ENCODE data around the gene ZNF236. TPM values are rescaled to one million over a fixed set of nuclear protein-coding genes. Genes with fewer than 3 reads are reported as not detected.
A peak's percentile ranks its signal among the peaks of the same experiment; 100 is the strongest.
"Not testable (repeated sequence)": the region's sequence is repeated elsewhere in the genome, so short reads cannot be mapped to it uniquely, and the experiment has no call there.

The ZNF236 gene
- total RNA-seq, 1 donor from 2014 or later = 37.9 TPM

DNA sequence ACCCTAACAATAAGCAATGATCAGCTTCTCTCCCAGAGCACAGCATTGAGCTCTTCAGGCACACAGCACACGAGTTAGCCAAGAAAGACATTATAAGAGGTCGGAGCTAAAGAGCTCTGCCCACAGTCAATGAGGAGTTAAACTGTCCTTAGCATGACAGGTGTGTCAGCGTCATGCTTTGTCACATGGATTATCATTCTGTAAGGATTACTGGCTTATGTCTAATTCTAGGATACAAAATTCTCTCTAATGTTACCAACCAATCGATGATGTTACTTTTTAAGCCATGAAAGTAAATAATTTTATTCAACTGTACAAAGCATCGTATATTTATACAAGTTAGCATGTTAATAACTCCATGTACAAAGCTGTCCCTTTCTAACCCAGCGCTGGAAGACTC is 108.8 kb downstream of the ZNF236 start:
- DNase-seq (ENCODE audit: low spot score) = no peak
- intact Hi-C loops (cut with DNase I) = no loop called here
- no peak for ATAC-seq

DNA sequence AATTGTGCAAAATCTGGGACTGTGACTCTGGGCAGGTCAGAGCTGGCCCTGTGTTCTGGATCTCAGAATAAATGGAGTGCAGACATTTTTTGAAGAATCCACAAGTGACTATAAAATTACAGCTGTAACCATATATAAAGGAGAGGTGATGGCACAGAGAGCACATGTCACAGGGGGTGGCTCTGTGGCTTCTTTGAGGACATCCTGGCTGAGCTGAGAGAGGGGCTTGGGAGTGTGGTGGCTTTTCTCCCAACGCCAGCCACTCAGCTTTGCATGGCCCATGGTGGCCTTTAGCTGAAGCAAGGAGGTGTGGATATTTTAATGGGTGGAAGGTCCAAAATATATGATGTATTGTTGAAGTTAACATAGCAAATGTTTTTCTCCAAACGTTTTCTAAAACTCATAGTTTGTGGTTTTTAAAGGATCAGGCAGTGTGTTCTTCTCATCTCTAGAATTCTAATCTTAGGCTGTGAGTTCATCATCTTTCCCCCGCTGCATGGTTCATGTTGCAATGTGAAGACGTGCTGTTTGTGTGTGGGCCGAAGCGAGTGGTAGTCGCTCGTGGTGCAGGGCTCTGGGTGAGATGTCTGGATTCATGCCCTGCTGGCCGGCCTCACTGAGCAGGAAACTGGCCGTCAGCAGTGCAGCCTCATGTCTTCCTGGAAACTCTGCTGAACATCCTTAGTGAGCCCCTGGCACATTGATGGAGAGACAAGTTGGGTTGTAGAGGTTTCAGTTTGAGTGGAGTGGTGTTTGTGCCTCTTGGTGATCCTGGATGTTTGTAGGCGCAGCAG is 109.9 kb downstream of the ZNF236 start:
- intact Hi-C loops (cut with DNase I) = no loop called here
- DNase-seq (ENCODE audit: low spot score) (no peak), ATAC-seq (peak; percentile 94)

DNA sequence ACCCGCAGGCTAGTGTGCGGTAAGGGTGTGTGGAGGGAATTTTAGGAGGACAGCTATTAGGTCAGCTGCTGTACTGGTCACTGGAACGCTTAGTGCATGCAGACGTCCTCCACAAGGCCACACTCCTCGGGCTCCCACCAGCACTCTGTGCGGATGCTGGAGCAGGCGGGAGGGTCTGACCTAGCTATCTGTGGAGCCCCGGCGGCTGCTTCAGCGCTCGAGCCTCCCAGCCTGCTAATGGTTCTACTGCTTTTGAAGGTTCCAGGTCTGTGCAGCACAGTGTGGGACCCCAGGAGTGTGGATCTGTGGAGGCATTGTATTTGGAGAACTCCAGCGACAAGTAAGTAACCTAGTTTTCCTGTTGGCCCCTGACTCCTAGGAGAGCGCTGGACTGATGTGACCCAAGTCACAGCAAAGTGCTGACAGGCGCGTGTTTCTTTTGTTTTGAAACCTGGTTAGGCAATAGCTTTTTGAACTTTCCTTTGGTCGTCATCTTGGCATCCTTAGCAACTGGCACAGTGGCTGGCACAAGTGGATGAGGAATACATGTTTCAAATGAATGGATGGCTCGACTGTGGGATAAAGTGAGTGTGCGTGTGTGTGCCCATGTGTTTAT is 113.5 kb downstream of the ZNF236 start:
- ATAC-seq (no peak), DNase-seq (ENCODE audit: low spot score) (no peak)
- intact Hi-C loops (cut with DNase I) = no loop called here

DNA sequence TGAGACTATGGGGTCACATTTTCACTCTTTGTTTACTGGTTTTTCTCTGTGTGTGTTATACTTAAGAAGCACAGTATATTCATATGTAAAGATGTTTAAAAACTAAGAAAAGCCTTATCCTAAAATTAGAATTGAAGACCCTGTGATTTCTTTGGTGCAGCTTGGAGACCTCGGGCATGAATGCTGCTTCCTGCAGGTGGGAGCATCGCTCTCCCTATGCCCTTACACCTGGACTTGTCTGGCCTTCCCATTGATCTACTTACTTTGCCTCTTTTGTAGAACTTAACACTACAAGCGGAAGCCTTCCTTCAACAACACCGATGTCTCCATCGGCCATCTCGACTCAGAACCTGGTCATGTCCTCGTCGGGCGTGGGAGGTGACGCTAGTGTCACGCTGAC is 114.5 kb downstream of the ZNF236 start:
- intact Hi-C loops (cut with DNase I) = no loop called here
- DNase-seq (ENCODE audit: low spot score) = no peak
- no peak for ATAC-seq

DNA sequence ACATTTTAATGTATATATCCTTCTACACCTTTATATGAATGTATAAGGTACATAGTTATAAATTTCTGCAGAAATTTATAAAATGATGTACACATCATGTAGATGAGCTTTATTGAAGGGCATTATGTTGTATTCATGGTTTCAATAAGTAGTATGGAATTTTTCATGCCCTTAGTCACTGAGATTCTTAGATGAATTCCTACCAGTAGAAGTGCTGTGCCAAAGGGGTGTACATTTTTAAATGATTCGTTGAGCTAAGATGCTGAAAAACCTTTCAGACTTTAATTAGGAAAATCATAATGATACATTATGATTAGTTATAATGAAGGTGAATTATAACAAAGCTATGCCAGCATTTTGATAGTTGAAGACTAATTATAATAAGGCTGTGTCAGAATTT is 115.2 kb downstream of the ZNF236 start:
- ATAC-seq (no peak), DNase-seq (ENCODE audit: low spot score) (no peak)
- intact Hi-C loops (cut with DNase I) = no loop called here

DNA sequence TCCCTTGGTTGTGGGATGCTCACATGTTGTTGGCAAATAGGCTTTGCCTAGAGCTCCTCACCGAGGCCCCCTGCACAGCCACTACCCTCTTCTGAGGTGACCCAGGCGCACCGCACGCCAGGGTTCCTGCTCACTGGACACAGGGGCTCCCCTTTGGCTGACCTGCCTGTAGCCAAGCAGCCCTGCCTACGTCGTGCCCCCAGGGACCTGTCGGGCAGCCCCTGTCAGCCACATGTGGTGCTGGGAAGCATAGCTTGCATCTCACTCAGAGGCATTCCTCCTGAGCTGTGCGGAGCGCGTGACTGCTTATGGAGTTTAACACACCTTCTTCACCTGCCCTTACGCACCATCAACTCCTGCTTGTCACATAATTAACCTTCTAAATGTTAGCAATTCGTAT is 116.3 kb downstream of the ZNF236 start:
- DNase-seq (ENCODE audit: low spot score) (no peak), ATAC-seq (peak; percentile 42)
- intact Hi-C loops (cut with DNase I) = no loop called here

DNA sequence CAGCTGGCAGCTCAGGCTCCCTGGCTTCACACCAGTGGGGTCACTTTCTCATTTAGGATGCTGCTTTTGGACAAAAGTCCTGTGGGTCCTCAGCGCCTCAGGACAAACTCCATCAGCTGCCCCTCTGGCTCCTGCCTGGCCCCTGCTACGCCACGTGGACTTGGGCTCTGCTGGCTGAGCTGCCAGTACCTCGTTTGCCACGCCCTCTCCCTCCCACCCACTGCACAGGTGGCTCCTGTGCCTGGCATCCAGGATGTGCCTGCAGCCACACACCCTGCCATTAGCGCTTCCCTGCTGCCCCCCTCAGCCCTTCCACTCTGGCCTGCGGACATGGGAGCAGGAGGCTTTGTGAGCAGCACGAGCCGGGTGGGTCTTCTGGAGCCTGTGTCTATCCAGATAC is 118.9 kb downstream of the ZNF236 start:
- intact Hi-C loops (cut with DNase I) = no loop called here

DNA sequence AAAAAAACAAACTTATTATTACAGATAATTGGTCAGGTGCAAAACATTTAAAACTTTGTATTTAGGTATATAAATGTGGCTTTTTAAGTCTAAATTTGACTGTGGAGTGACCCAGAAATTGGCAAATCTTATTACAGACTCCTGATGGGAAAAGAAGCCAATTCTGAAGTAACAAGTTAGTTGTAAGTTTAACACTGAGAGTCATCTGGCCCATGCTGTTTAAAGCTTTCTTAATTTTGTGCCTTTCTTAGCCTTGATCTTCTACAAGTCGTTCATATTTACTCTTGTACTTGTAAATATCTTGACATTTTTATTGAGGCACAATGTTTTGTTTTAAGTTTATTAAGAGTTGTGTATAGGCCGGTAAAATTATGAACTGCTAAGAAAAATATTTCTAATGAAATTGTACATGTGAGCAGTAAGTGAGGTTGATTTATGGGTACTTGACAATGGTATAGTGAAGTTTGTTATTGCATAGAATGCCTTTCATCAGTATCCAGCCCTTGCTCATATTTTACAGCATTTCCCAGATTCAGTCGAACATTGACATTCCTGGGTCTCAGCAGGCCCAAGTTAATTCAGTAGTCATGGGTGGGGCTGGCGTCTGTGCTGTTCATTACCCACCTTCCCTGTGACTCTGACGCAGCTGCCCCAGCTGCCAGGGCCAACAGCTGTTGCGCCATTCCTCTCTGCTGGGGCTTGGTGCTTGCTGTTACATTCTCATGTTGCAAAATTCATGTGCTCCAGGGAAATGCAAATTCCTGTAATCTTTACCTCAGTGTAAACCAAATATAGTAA is 121.4 kb downstream of the ZNF236 start:
- DNase-seq (ENCODE audit: low spot score) (no peak), ATAC-seq (peak; percentile 96)
- intact Hi-C loops (cut with DNase I) = no loop called here

More for the DNA sequence above, 118.9 kb downstream of the ZNF236 start:
- no peak for DNase-seq (ENCODE audit: low spot score)
- no peak for ATAC-seq

DNA sequence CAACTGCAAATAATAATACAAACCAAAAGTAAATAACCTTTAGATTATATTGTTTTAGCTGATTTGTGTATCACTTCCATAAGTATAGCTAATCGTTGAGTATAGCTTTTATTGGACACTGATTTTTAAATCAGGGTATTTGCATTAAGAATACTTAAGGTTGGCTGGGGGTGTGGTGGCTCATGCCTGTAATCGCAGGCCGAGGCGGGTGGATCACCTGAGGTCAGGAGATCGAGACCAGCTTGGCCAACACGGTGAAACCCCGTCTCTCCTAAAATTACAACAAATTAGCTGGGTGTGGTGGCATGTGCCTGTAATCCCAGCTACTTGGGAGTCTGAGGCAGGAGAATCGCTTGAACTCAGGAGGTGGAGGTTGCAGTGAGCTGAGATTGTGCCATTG is 122.0 kb downstream of the ZNF236 start:
- intact Hi-C loops (cut with DNase I); ATAC-seq; DNase-seq (ENCODE audit: low spot score): not testable (repeated sequence)

DNA sequence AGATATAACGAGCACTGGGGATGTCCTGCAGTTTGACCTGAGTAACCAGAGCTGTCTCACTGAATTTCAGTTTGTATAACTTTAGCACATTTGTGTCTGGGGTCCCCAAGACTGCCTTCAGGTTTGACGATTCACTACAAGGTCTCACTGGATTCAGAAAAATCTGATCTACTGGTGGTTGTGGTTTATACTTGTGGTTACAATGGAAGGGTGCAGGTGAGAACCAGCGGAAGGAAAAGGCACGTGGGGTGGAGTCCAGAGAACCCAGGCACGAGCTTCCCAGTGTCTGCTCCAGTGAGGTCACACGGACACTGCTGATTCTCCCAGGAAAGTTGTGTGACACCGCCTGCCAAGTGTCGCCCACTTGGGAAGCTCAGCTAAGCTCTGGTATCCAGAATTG is 126.0 kb downstream of the ZNF236 start:
- DNase-seq (ENCODE audit: low spot score) (no peak), ATAC-seq (no peak)

DNA sequence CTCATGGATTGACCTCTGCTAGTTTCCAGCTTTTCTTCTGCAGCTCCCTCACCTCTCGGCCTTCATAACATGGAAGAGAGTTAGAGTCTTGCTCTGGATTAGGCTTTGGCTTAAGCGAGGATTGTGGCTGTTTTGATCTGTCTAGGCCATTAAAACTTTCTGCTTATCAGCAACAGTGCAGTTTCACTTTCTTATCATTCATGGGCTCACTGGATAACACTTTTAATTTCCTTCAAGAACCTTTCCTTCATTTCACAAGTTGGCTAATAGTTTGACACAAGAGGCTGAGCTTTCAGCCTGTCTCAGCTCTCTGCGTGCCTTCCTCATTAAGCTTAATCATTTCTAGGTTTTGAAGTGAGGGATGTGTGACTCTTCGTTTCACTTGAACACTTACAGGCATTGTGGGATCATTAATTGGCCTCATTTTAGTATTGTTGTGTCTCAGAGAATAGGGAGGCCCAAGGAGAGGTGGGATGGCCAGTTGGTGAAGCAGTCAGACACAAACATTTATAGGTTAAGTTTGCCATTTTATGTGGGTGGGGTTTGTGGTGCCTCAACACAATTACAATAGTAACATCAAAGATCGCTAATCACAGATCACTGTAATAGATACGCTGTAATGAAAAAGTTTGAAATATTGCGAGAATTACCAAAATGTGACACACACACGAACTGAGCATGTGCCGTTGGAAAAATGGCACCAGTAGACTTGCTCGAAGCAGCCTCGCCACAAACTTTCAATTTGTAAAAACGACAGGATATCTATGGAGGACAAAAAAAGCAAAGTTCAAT is 129.3 kb downstream of the ZNF236 start:
- no peak for ATAC-seq
- intact Hi-C loops (cut with DNase I) = no loop called here
- DNase-seq (ENCODE audit: low spot score) = no peak

More for the DNA sequence above, 126.0 kb downstream of the ZNF236 start:
- intact Hi-C loops (cut with DNase I) = no loop called here

DNA sequence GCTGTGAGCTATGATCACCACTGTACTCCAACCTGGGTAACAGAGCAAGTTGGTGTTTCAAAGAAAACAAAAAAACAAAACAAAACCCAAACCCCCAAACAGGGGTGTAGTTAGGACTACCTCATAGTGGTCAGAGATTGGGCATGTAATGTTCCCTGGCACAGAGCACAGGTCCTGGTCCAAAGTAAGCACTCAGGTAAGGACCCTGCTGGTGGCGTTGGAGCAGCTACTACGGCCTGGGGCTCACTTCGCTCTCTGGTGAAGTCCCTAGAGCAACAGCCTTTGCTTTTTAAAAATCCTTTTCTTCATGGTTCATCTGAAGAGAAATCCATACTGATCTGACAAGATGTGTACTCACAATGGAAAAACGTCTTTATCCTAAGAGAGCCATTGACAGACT is 130.4 kb downstream of the ZNF236 start:
- DNase-seq (ENCODE audit: low spot score) (no peak), ATAC-seq (no peak)
- intact Hi-C loops (cut with DNase I) = no loop called here

DNA sequence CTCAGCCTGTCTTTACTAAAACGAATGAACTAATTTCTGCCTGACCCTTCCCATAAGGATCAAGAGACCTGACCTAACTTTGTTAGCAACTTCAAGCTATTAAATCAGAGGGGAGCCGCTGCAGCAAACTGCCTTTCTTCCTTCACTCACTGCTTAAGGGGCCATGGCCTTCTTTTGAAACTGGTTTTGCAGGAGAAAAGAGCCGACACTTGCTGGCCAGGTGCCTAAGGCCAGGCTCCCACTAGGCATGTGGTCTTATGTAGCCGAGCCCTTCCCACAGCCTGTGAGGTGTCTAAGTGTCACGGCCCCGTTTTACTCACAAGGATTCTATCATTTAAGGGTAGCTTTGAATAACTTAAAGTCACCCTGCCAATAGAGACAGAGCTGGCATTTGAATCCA is 130.8 kb downstream of the ZNF236 start:
- ATAC-seq (peak; percentile 36), DNase-seq (ENCODE audit: low spot score) (no peak)
- intact Hi-C loops (cut with DNase I) = no loop called here

DNA sequence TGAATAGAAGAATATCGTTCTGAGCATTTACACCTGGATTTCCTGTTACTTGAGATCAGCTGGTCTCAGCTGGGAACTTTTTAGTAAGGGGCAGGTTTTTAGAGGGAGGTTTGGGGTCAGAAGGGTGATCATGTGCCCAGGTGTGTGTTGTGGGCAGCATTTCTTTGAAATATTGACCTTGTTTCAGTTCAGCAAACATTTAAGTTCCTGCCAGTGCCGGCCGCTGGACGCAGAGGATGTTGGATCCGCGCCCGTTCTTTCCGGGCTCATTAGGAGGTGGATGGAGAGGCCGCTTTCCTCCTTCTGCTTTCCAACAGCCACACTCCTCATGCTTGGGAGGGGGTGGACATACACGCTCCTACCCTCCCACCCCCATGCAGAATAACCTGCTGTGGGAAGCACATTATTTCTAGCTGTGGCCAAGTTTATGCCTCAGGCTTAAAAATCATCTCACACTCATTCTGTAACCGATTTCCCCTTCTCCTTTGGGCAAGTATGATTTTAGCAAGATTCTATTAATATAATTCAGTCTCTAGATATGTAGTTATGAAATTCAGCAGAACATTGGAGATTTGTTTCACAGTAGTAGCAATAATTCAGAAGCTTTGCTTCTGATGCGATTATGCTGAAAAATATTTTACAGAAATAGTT is 131.4 kb downstream of the ZNF236 start:
- DNase-seq (ENCODE audit: low spot score) (peak; percentile 88), ATAC-seq (peak; percentile 80)
- intact Hi-C loops (cut with DNase I) = no loop called here

DNA sequence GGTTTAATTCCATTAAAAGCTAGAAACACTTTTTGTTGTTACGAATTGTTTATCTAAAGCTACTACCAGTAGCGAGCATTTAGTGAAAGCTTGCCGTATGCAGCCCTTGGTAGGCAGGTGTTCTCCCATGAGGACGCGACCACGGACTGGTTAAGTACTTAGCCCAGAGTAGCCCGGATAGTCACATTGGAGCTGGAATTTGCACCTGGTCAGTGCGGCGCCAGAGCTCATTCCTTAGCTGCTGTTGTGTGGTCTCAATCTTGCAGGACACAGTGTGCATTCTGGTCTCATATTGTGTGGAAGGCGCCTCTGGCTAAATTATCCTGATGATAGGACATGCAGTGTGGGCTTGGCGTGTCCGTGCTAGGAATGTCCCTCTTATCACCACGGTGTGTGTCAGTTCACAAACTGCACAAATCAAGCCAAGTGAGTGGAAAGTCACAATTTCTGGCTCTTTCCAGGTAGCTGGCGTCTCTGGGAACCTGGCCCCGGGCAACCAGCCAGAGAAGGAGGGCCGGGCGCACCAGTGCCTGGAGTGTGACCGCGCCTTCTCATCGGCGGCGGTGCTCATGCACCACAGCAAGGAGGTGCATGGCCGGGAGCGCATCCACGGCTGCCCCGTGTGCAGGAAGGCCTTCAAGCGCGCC is 133.3 kb downstream of the ZNF236 start:
- DNase-seq (ENCODE audit: low spot score) = no peak
- intact Hi-C loops (cut with DNase I) = no loop called here
- ATAC-seq = no peak

DNA sequence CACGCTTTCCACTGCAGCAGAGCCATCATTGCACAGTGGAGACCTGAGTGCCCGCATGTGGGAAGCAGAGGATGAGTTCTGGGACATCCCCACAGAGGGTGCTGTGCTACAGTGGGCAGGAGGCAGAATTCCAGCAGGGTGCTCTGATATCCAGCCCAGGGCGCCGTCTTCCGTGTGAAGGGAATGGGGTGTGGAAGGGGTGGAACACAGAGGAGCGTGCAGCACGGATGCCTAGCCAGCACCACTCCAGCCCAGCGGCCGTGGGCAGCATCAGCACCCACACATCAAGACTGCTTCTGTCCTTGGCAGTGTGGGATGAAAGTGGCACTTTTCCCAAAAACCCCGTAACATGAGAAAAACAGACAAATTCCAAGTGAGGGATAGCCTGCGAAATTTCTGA is 134.3 kb downstream of the ZNF236 start:
- ATAC-seq (peak; percentile 13), DNase-seq (ENCODE audit: low spot score) (no peak)

DNA sequence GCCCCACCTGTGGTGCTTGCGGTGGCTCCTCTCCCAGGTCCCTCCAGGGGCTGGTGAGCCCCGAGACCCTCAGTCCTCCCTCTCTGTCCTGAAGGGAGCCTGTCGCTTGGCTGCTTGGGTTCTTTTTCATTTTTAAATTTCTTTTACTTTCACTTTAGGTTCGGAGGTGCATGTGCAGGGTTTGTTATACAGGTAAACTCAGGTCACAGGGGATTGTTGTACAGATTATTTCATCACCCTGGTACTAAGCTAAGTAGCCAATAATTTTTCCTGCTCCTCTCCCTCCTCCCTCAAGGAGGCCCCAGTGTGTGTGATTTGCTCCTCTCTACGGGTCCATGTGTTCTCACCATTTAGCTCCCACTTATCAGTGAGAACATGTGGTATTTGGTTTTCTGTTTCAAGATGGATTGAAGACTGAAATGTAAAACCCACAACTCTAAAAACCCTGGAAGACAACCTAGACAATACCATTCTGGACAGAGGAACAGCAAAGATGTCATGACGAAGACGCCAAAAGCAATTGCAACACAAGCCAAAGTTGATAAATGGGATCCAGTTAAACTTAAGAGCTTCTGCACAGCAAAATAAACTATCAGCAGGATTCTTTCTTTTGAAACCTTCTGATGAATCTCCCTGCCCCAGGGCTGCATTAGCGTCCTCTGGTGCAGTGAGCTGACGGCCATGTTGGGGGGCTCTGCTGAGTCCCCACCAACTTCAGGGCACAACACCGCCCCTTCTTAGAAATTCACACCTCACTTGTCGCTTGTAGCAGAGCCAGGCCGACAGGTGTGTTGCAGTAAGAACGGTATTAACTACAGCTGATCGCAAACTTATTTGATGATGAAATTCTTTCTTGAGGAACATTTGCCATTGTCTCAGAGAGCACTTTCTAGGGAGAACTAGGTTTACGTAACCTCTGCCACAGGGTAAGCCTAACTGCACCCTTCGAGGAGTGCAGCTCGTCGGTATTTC is 135.3 kb downstream of the ZNF236 start:
- ATAC-seq = no peak
- intact Hi-C loops (cut with DNase I) = no loop called here
- no peak for DNase-seq (ENCODE audit: low spot score)

More for the DNA sequence above, 134.3 kb downstream of the ZNF236 start:
- intact Hi-C loops (cut with DNase I) = no loop called here

Data from sciatic nerve (tissue), 2 donors.